ENCODE data around the gene HRC. TPM values are rescaled to one million over a fixed set of nuclear protein-coding genes. Genes with fewer than 3 reads are reported as not detected.

The HRC gene
- total and polyA plus RNA-seq, 2 donors (not counting 3 experiments of a cell fraction or from before 2014, with no cell fraction given), result not detected

DNA sequence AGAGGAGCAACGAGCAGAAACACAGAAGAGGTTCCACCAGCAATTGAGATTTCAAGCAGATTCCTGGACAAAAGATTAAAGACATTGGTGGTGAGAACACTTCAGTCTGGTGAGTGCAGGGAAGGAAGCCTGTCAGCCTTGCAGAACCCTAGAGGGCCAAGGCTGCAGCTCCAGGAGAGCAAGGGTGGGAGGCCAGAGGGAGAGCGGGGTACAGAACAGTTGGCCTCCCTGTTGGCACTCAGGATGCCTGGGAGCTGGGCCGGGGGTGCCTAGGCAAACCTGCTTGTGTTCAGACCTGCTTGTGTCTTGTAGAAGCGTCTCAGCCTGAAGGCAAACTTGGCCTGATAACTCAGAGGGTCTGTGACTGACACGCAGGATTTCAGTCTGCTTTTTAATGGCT lies 46.1 kb downstream of the HRC start:
- DNase-seq (ENCODE audit: low read depth, low spot score) (no peak), FAIRE-seq (no peak)
- Histone ChIP-seq H3K36me3 (ENCODE audit: control insufficient read depth in 2 of 2, extremely low read depth in 1 of 2, insufficient read depth in 2 of 2, low read length in 2 of 2) (peaks cover 17 to 43% of the 10 kb centered on the region in 2 experiments), H3K4me2 (ENCODE audit: insufficient read depth, low read length) (no peak overlapping the region), H2AFZ (ENCODE audit: low read depth, low read length) (no peak overlapping the region), H4K20me1 (replicated peaks; ENCODE audit: control insufficient read depth, extremely low read depth, insufficient read depth, low read length) (no peaks in the 10 kb centered on the region), H3K4me3 (replicated peaks in 1 of 3; ENCODE audit: insufficient read depth in 1 of 3, low read depth in 1 of 3, low read length in 3 of 3) (no peak overlapping the region), H3K27me3 (ENCODE audit: control insufficient read depth in 2 of 2, insufficient read depth in 2 of 2, low read length in 2 of 2) (no peaks in the 10 kb centered on the region), H3K79me2 (ENCODE audit: control insufficient read depth, insufficient read depth, low read length) (no peaks in the 10 kb centered on the region), H3K9me3 (replicated peaks; ENCODE audit: control insufficient read depth, insufficient read depth, low read length) (no peaks in the 10 kb centered on the region), H3K9me1 (replicated peaks; ENCODE audit: control insufficient read depth, extremely low read depth, insufficient read depth, low read length) (no peaks in the 10 kb centered on the region), H3K4me1 (ENCODE audit: control insufficient read depth, extremely low read depth, insufficient read depth, low read length) (peaks cover 3% of the 10 kb centered on the region), H3K27ac (ENCODE audit: insufficient read depth, low read depth, low read length) (no peak overlapping the region), H3K9ac (replicated peaks; ENCODE audit: extremely low read depth, insufficient read depth, low read length) (no peak overlapping the region)
- BruUV-seq (replicated peaks), result no TSS peak
- TF ChIP-seq EZH2 (IDR thresholded peaks at IDR 0.05; ENCODE audit: borderline replicate concordance, low read depth, low read length, severe bottlenecking), result no peak
- TF ChIP-seq POLR2AphosphoS5 (IDR thresholded peaks at IDR 0.05; ENCODE audit: insufficient read depth, low read depth, low read length), result no peak
- TF ChIP-seq GATA2 (IDR thresholded peaks at IDR 0.05; ENCODE audit: insufficient read depth, insufficient read length, low read depth, low read length), result no peak
- no peak for TF ChIP-seq FOS (IDR thresholded peaks at IDR 0.05; ENCODE audit: borderline replicate concordance, insufficient read depth, low read length)
- TF ChIP-seq, protein P1, sequence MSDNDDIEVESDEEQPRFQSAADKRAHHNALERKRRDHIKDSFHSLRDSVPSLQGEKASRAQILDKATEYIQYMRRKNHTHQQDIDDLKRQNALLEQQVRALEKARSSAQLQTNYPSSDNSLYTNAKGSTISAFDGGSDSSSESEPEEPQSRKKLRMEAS (IDR thresholded peaks at IDR 0.05; ENCODE audit: insufficient read depth, insufficient read length), result no peak
- TF ChIP-seq JUN (IDR thresholded peaks at IDR 0.05; ENCODE audit: borderline replicate concordance, insufficient read depth, insufficient read length, low read depth), result no peak
- no peak for TF ChIP-seq MYC (IDR thresholded peaks at IDR 0.05; ENCODE audit: low read depth, low read length)
- TF ChIP-seq, protein P2, sequence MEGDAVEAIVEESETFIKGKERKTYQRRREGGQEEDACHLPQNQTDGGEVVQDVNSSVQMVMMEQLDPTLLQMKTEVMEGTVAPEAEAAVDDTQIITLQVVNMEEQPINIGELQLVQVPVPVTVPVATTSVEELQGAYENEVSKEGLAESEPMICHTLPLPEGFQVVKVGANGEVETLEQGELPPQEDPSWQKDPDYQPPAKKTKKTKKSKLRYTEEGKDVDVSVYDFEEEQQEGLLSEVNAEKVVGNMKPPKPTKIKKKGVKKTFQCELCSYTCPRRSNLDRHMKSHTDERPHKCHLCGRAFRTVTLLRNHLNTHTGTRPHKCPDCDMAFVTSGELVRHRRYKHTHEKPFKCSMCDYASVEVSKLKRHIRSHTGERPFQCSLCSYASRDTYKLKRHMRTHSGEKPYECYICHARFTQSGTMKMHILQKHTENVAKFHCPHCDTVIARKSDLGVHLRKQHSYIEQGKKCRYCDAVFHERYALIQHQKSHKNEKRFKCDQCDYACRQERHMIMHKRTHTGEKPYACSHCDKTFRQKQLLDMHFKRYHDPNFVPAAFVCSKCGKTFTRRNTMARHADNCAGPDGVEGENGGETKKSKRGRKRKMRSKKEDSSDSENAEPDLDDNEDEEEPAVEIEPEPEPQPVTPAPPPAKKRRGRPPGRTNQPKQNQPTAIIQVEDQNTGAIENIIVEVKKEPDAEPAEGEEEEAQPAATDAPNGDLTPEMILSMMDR (IDR thresholded peaks at IDR 0.05; ENCODE audit: extremely low read depth in 1 of 2, insufficient read depth in 1 of 2, low read depth in 1 of 2, low read length in 2 of 2), result no peak
- TF ChIP-seq POLR2A (IDR thresholded peaks at IDR 0.05; ENCODE audit: low read depth, low read length), result no peak
- dilution Hi-C loops (cut with MboI; ENCODE audit: extremely low pct_ligation_motif_present, low sequenced_read_pairs) (no loop called here), intact Hi-C loops (cut with micrococcal nuclease) (no loop called here)
- ChIA-PET POLR2A (no interaction called here), CTCF (interaction anchor here (1.8 to 2.5 kb wide), 2 partner anchors 11 to 90 kb away, joined by 4 to 15 read pairs; no protein-coding TSS in a partner anchor)

All from endothelial cell of umbilical vein (primary cell).